Motor neuron (in vitro differentiated cells): ENCODE data around the gene ZBTB16. TPM values are rescaled to one million over a fixed set of nuclear protein-coding genes. Genes with fewer than 3 reads are reported as not detected.

Experiments
- ATAC-seq, 8 experiments: fragments of 200-7000 bp; cut with Tn5 transposase; replicated peaks in 6 of 8; 2 replicates each; pipeline ENCODE4 v1.8.0; 2021; ENCODE audit warnings: mild to moderate bottlenecking in 8 of 8, moderate library complexity in 8 of 8
- H3K27ac ChIP-seq, 2 donors: fragments of 250-450 bp; sonication (Bioruptor Pico); 2 replicates each; pipeline ENCODE4 v1.9.0; 2021; ENCODE audit warnings: antibody characterized with exemption in 2 of 2, mild to moderate bottlenecking in 2 of 2, moderate library complexity in 1 of 2
- H3K4me1 ChIP-seq, 2 donors: fragments of 250-450 bp; sonication (Bioruptor Pico); replicated peaks in 1 of 2; 2 replicates each; pipeline ENCODE4 v1.6.1; 2021; ENCODE audit warnings: antibody characterized with exemption in 2 of 2, mild to moderate bottlenecking in 2 of 2, moderate library complexity in 1 of 2
- H3K4me3 ChIP-seq, 5 donors: fragments of 250-450 bp; sonication (Bioruptor Pico); 2 replicates each; pipeline ENCODE4 v1.9.0; 2021; ENCODE audit warnings: antibody characterized with exemption in 5 of 5, mild to moderate bottlenecking in 5 of 5, moderate library complexity in 4 of 5
- WGBS, 10 experiments: fragments of 450-650 bp; shearing (Covaris generic); methylation state at CpG; one replicate each; pipeline ENCODE4 v1.0.0; 2022; 5-methylcytosine and 5-hydroxymethylcytosine counted together
- in situ Hi-C, 9 experiments: fragments of 400-800 bp; cut with MboI; loops; one replicate each; pipeline ENCODE4 v1.15.0; 2021; ENCODE audit warnings: low sequenced_read_pairs in 9 of 9, low pct_unique_long_range_greater_than_20kb in 2 of 9; ENCODE audit not compliant: unreplicated experiment in 9 of 9
- total RNA-seq, 8 experiments: library from RNA; unstranded; fragments of 300-600 nt; gene quantifications; 2 replicates each; pipeline versions ENCODE4 v1.2.3 to v1.2.4, GENCODE V29; 2022

Gene ZBTB16
- total RNA-seq, 8 experiments from 2014 or later: 0.07 to 26.6 (median 7.3) TPM; not detected in 1

DNA sequence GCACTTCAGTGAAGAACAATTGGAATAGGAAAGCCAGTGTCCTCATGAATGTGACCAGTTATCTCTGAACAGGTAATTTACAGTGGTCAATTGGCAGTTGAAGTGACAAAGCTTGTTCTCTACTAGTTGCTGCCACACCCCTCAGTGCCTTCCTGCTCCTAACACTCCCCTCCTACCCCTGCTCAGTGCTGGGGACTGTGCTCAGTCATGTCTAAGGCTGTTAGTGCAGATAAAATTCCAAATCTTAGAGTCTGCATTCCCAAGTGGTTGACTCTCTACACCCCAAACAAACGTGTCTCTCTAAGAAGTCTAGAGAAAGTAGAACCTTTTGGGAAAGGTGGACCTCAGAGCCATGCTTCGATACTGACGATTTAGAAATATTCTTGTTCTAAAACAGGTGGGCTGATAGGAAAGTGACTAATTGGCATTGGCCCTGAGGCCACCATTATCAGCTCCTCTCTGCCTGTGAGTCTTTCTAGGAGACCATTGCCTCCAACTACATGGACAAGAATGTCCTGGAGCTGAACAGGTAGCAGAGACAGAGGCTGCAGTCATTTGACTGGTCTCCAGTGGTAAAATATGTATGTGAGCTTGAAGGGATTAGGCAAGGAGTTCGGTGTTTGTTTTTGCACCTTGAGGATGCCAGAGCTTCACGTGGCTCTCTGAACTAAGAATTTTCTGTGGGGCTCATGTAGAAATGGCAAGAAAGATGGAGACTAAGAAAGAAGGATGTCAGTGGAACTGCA, 214.6 kb downstream of the ZBTB16 start:
- in situ Hi-C loops: loop anchor here (10.0 to 25.0 kb wide), 5 partner anchors 237 to 962 kb away; partner anchors contain the start of genes HTR3A (in 3 of the 9), USP28 (in 3 of the 9) and TTC12 (in 1 of the 9)
- ATAC-seq: no peak
- Histone ChIP-seq H3K4me3 (no peak overlapping the region), H3K27ac (no peak overlapping the region), H3K4me1 (no peaks in the 10 kb centered on the region)
- 31 to 83% (median 54%) methylated on average over 2 to 5 of the region's 5 CpGs; no CpG with 5 or more reads in 2 of the 10 experiments for WGBS, 10 experiments

- in situ Hi-C loops: loop anchor here (10.0 to 25.0 kb wide), 5 partner anchors 237 to 962 kb away; partner anchors contain the start of genes HTR3A (in 3 of the 9), USP28 (in 3 of the 9) and TTC12 (in 1 of the 9)
- WGBS, 10 experiments: 0 to 86% (median 60%) methylated on average over 1 to 3 of the region's 3 CpGs; no CpG with 5 or more reads in 1 of the 10 experiments
- no peak overlapping the region for H3K27ac ChIP-seq
- ATAC-seq: no peak
- H3K4me3 ChIP-seq: no peak overlapping the region
- no peaks in the 10 kb centered on the region for H3K4me1 ChIP-seq
These were observed 215.1 kb downstream of the ZBTB16 start for GRCh38 chr11:114274637-114275036.

- WGBS, 10 experiments: 7 to 93% (median 73%) methylated on average over 1 to 3 of the region's 3 CpGs; no CpG with 5 or more reads in 5 of the 10 experiments
- no peak for ATAC-seq
These were observed 215.8 kb downstream of the ZBTB16 start for GRCh38 chr11:114275280-114275679.

DNA sequence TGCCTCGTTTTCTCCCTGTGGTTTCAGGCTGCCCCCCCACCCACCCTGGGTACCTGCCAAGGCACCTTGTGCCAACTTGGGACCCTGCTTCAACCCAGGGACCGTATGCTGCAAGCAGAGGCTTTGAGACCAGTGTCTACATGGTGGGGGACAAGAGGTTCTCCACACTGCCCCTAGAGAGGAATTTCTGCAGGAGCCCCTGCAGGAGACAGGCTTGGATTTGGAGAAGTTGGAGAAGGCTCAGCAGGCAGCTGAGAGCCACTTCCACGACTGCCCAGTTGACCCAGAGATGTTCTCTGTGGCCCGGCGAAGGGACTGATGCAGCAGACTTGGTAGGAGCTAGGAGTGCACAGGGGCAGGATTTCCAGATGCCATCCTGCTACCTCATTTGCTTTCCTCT, 216.6 kb downstream of the ZBTB16 start:
- H3K4me3 ChIP-seq: no peak overlapping the region
- peaks cover 0 to 4% of the 10 kb centered on the region in 2 donors for H3K4me1 ChIP-seq
- H3K27ac ChIP-seq: no peak overlapping the region
- 40 to 100% (median 80%) methylated on average over 1 to 3 of the region's 5 CpGs; no CpG with 5 or more reads in 5 of the 10 experiments for WGBS, 10 experiments
- in situ Hi-C loops: loop anchor here in 1 of 9 experiments (10.0 kb wide), 1 partner anchor 281 kb away; no protein-coding TSS in a partner anchor
- ATAC-seq: no peak

More at GRCh38 chr11:114275280-114275679, 215.8 kb downstream of the ZBTB16 start:
- no peaks in the 10 kb centered on the region for H3K4me1 ChIP-seq
- no peak overlapping the region for H3K4me3 ChIP-seq
- in situ Hi-C loops: loop anchor here in 1 of 9 experiments (10.0 kb wide), 1 partner anchor 280 kb away; no protein-coding TSS in a partner anchor
- no peak overlapping the region for H3K27ac ChIP-seq

DNA sequence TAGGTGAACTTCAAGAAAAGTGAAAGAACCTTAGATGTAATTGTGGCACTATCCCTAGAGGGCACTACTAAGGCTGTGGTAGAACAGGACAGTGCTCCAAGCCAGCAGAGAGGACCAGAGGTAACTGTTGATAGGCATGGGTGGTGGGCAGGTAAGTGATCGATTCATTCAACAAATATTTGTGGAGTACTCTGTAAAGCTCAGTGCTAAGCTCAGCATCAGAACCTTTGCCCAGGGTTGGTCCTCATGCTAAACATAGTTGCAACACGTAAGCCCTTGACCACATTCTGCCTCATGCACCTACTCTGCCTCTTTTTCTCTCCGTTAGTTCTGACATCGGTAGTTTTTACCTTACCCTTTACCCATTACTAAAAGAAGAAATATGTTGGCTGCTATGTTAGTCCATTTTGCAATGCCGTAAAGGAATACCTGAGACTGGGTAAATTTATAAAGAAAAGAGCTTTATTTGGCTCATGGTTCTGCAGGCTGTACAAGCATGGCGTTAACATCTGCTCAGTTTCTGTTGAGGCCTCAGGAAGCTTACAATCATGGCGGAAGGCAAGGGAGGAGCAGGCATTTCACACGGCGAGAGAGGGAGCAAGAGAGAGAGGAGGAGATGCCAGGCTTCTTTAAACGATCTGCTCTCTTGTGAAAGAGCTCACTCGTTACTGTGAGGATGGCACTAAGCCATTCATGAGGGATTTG, 218.3 kb downstream of the ZBTB16 start:
- in situ Hi-C loops: loop anchor here in 1 of 9 experiments (10.0 kb wide), 1 partner anchor 283 kb away; no protein-coding TSS in a partner anchor
- WGBS, 10 experiments: 37 to 100% (median 80%) methylated on average over 1 to 11 of the region's 11 CpGs; no CpG with 5 or more reads in 1 of the 10 experiments
- H3K4me1 ChIP-seq: peaks cover 0 to 4% of the 10 kb centered on the region in 2 donors
- H3K4me3 ChIP-seq: no peak overlapping the region
- no peak for ATAC-seq
- no peak overlapping the region for H3K27ac ChIP-seq

DNA sequence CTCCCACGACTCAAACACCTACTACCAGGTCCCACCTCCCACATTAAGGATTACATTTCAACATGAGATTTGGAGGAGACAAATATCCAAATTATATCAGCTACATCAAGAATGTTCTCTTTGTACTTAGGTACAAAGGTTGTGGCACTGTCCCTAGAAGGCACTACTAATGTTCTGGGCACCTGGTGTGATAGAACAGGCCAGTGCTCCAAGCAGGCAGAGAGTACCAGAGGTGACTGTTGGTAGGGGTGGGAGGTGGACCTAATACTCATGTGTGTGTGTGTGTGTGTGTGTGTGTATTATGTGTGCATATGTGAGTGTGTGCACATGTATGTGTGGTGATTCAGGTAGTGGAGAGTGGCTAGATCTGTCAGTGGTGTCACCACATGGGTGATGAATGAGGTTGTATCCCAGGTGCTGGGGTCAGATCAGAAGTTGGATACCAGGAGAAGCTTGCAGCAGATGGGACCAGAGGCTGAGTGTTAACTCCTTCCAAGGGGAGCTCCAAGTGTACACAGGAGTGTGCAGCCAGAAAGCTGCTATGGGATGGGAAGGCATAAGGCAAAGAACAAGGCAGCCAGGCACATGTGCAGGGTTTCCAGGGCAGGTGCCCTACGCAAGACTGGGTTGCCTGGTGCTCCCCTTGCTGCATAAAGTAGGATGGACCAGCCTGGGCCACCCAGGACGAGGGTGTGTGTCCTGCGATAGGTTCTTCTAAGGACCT, 219.0 kb downstream of the ZBTB16 start:
- Histone ChIP-seq H3K4me1 (peaks cover 0 to 4% of the 10 kb centered on the region in 2 donors), H3K27ac (no peak overlapping the region), H3K4me3 (no peak overlapping the region)
- no peak for ATAC-seq
- in situ Hi-C loops: loop anchor here in 1 of 9 experiments (10.0 kb wide), 1 partner anchor 284 kb away; no protein-coding TSS in a partner anchor
- 10 to 84% (median 50%) methylated on average over 1 to 3 of the region's 4 CpGs; no CpG with 5 or more reads in 5 of the 10 experiments for WGBS, 10 experiments

- peak; percentile 13 to 86 (median 20) for ATAC-seq
- in situ Hi-C loops: loop anchor here in 2 of 9 experiments (10.0 kb wide), 2 partner anchors 285 to 485 kb away; no protein-coding TSS in a partner anchor
- 0 to 96% (median 83%) methylated on average over 1 to 7 of the region's 9 CpGs for WGBS, 10 experiments
- H3K4me3 ChIP-seq: no peak overlapping the region
- H3K4me1 ChIP-seq: peaks cover 0 to 4% of the 10 kb centered on the region in 2 donors
- no peak overlapping the region for H3K27ac ChIP-seq
These were observed 220.5 kb downstream of the ZBTB16 start for GRCh38 chr11:114279792-114280546.

DNA sequence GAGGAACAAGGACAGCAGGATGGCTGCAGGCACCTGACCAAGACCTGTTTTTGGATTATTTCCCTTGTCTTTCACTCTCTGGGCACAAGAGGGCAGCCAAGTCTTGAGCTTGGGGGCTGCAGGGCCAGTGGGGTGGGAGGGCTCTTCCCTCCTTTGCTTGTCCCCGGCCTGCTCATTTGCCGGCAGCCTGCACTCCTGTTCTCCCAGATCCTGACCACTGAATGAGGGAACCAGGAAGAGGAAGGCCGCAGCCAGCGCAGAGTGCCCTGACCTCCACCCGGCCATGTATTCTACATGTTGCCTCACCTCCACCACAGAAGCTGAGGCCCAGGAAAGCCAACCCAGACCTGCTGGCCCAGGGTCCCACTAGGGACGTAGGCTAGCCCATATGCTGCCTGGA, 221.2 kb downstream of the ZBTB16 start:
- WGBS, 10 experiments: 0 to 14% (median 0%) methylated on average over 1 to 3 of the region's 6 CpGs; no CpG with 5 or more reads in 7 of the 10 experiments

DNA sequence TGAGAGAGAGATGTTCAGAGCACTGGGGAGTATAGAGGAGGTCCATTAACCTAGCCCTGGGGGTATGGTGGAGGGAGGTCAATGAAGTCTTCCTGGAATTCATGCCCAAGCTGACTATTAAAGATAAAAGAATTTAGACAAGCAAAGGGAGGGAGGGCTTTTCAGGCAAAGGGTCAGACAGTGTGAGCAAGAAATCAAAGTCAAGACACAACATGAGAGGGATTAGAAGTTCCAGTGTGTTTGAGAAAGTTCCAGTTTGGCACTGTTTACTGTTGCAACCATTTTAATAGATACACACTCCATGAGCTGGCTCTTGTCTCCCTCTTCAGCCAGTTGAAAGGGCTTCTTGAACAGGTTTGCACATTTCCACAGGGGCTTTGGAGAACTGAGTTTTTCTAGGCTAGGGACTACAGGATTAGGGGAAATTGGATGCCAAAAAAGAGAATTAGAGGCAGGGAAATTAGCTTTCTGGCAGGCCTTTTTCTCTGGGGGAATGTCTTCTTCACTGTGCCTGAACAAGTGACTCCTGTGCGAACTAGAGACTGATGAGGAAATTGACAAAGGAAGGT, 222.0 kb downstream of the ZBTB16 start:
- peaks cover 0 to 4% of the 10 kb centered on the region in 2 donors for H3K4me1 ChIP-seq
- 40 to 100% (median 80%) methylated on average over 1 of the region's 1 CpG; no CpG with 5 or more reads in 6 of the 10 experiments for WGBS, 10 experiments
- H3K4me3 ChIP-seq: no peak overlapping the region
- H3K27ac ChIP-seq: no peak overlapping the region
- in situ Hi-C loops: loop anchor here in 1 of 9 experiments (10.0 kb wide), 1 partner anchor 483 kb away; no protein-coding TSS in a partner anchor
- ATAC-seq: no peak

More for the DNA sequence above, 221.2 kb downstream of the ZBTB16 start:
- ATAC-seq: peak; percentile 69 to 98 (median 91)
- in situ Hi-C loops: loop anchor here in 1 of 9 experiments (10.0 kb wide), 1 partner anchor 484 kb away; no protein-coding TSS in a partner anchor
- H3K27ac ChIP-seq: no peak overlapping the region
- H3K4me1 ChIP-seq: peaks cover 0 to 4% of the 10 kb centered on the region in 2 donors
- H3K4me3 ChIP-seq: no peak overlapping the region

DNA sequence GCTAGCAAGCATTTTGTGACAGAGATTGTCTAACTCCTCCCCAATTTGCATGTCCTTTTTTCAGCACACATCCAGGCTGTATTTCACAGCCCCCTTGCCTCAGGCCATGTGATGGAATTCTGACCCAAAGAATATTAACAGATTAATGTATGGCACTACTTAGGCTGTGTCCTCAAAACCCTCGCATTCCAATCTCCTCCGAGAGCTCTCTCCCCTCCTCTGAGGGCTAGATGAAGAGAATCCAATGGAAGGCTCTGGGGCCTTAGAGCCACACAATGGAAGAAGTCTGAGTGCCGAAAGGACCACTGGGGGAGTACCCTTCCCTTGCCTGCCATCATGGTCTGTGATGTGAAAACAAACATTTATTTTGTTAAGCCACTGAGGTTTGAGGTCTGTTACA, 223.0 kb downstream of the ZBTB16 start:
- H3K4me3 ChIP-seq: no peak overlapping the region
- 20 to 100% (median 88%) methylated on average over 1 to 3 of the region's 3 CpGs; no CpG with 5 or more reads in 4 of the 10 experiments for WGBS, 10 experiments
- in situ Hi-C loops: loop anchor here in 1 of 9 experiments (10.0 kb wide), 1 partner anchor 482 kb away; no protein-coding TSS in a partner anchor
- H3K27ac ChIP-seq: no peak overlapping the region
- no peak for ATAC-seq
- H3K4me1 ChIP-seq: peaks cover 0 to 4% of the 10 kb centered on the region in 2 donors

GRCh38 chr11:114283422-114283821, 223.9 kb downstream of the ZBTB16 start:
- no peak overlapping the region for H3K4me3 ChIP-seq
- WGBS, 10 experiments: 78 to 100% (median 88%) methylated on average over 1 to 3 of the region's 3 CpGs
- peaks cover 0 to 4% of the 10 kb centered on the region in 2 donors for H3K4me1 ChIP-seq
- in situ Hi-C loops: loop anchor here in 1 of 9 experiments (10.0 kb wide), 1 partner anchor 481 kb away; no protein-coding TSS in a partner anchor
- H3K27ac ChIP-seq: no peak overlapping the region
- ATAC-seq: no peak
